CD14-positive monocyte (primary cell): ENCODE measurements around the gene ZFPM1. TPM values are rescaled to one million over a fixed set of nuclear protein-coding genes. Genes with fewer than 3 reads are reported as not detected.
A peak's percentile ranks its signal among the peaks of the same experiment; 100 is the strongest.

Experiments
- DNase-seq, 3 donors: peaks; one replicate each; pipeline ENCODE4 v3.0.0-alpha.2; 2011 to 2022
- H2AFZ ChIP-seq: 2 replicates; pipeline ENCODE4 v1.6.0; 2012; ENCODE audit warnings: mild to moderate bottlenecking, low read depth, low read length, inconsistent platforms; ENCODE audit not compliant: insufficient read depth, poor library complexity, severe bottlenecking
- H3K27ac ChIP-seq, 2 donors: 1 replicate in 1 of 2; 2 replicates in 1 of 2; pipeline ENCODE4 v1.5.1; 2012 to 2013; ENCODE audit warnings: low read length in 2 of 2, control low read depth in 1 of 2, inconsistent platforms in 1 of 2, low read depth in 1 of 2, mild to moderate bottlenecking in 1 of 2
- H3K27me3 ChIP-seq, 2 donors: one replicate each; pipeline versions ENCODE4 v1.6.0 to v1.6.1; 2011 to 2013; ENCODE audit warnings: low read length in 2 of 2; ENCODE audit not compliant: control insufficient read depth in 2 of 2, insufficient read depth in 2 of 2
- H3K36me3 ChIP-seq, 2 donors: replicated peaks in 1 of 2; 1 replicate in 1 of 2; 2 replicates in 1 of 2; pipeline versions ENCODE4 v1.5.1 to v1.6.1; 2012 to 2013; ENCODE audit warnings: low read length in 2 of 2, control low read depth in 1 of 2, inconsistent platforms in 1 of 2, mild to moderate bottlenecking in 1 of 2; ENCODE audit not compliant: insufficient read depth in 2 of 2, control insufficient read depth in 1 of 2
- H3K4me1 ChIP-seq, 2 donors: 1 replicate in 1 of 2; 2 replicates in 1 of 2; pipeline versions ENCODE4 v1.5.1 to v1.6.1; 2012 to 2013; ENCODE audit warnings: low read length in 2 of 2, control low read depth in 1 of 2, inconsistent platforms in 1 of 2, mild to moderate bottlenecking in 1 of 2, moderate library complexity in 1 of 2; ENCODE audit not compliant: insufficient read depth in 2 of 2, control insufficient read depth in 1 of 2
- H3K4me2 ChIP-seq: replicated peaks from 2 replicates; pipeline ENCODE3; 2012; ENCODE audit warnings: low read length, moderate library complexity, mild to moderate bottlenecking; ENCODE audit not compliant: poor library complexity, severe bottlenecking; ENCODE audit errors: extremely low read depth
- H3K4me3 ChIP-seq, 3 experiments: fragments of 200-600 bp in 1 of 3; sonication (generic) in 1 of 3; replicated peaks in 1 of 3; 1 replicate in 2 of 3; 2 replicates in 1 of 3; pipeline ENCODE4 v1.5.1; 2011 to 2013; ENCODE audit warnings: low read length in 3 of 3, mild to moderate bottlenecking in 3 of 3, control low read depth in 2 of 3, low read depth in 2 of 3, inconsistent platforms in 1 of 3, moderate library complexity in 1 of 3
- H3K79me2 ChIP-seq: 2 replicates; pipeline ENCODE4 v1.6.0; 2012; ENCODE audit warnings: mild to moderate bottlenecking, control low read depth, inconsistent platforms, low read length, moderate library complexity; ENCODE audit not compliant: insufficient read depth
- H3K9ac ChIP-seq: 2 replicates; pipeline ENCODE4 v1.6.0; 2017; ENCODE audit warnings: low read length, mild to moderate bottlenecking; ENCODE audit not compliant: insufficient read depth, poor library complexity, severe bottlenecking
- H3K9me3 ChIP-seq, 2 donors: replicated peaks in 1 of 2; 1 replicate in 1 of 2; 2 replicates in 1 of 2; pipeline versions ENCODE4 v1.5.1 to v1.6.1; 2012 to 2013; ENCODE audit warnings: low read length in 2 of 2, control low read depth in 1 of 2; ENCODE audit not compliant: control insufficient read depth in 1 of 2, insufficient read depth in 1 of 2
- H4K20me1 ChIP-seq: 2 replicates; pipeline ENCODE4 v1.6.0; 2012; ENCODE audit warnings: mild to moderate bottlenecking, low read length, control low read depth, moderate library complexity; ENCODE audit not compliant: insufficient read depth
- H3K27ac Mint-ChIP-seq, 7 donors: one replicate each; pipeline ENCODE4 v1.8.0; 2020; ENCODE audit warnings: mild to moderate bottlenecking in 7 of 7, mixed read lengths in 7 of 7, moderate library complexity in 6 of 7, inconsistent platforms in 2 of 7
- H3K27me3 Mint-ChIP-seq, 3 donors: one replicate each; pipeline ENCODE4 v1.8.0; 2021 to 2022; ENCODE audit warnings: low read depth in 3 of 3, mild to moderate bottlenecking in 3 of 3, mixed read lengths in 3 of 3, moderate library complexity in 3 of 3, inconsistent platforms in 1 of 3
- H3K36me3 Mint-ChIP-seq, 2 donors: one replicate each; pipeline ENCODE4 v1.8.0; 2020; ENCODE audit warnings: mixed read lengths in 2 of 2, inconsistent platforms in 1 of 2, mild to moderate bottlenecking in 1 of 2
- H3K4me1 Mint-ChIP-seq: one replicate; pipeline ENCODE4 v1.8.0; 2020; ENCODE audit warnings: mild to moderate bottlenecking, mixed read lengths
- H3K4me3 Mint-ChIP-seq, 2 donors: one replicate each; pipeline ENCODE4 v1.8.0; 2020; ENCODE audit warnings: mild to moderate bottlenecking in 2 of 2, mixed read lengths in 2 of 2, moderate library complexity in 1 of 2
- H3K9me3 Mint-ChIP-seq, 7 donors: one replicate each; pipeline ENCODE4 v1.8.0; 2020 to 2022; ENCODE audit warnings: mixed read lengths in 7 of 7, mild to moderate bottlenecking in 6 of 7, moderate library complexity in 6 of 7, inconsistent platforms in 2 of 7
- CTCF ChIP-seq: fragments of 200-600 bp; IDR thresholded peaks from one replicate; pipeline ENCODE4 v1.8.0; 2022; ENCODE audit warnings: antibody characterized with exemption, mild to moderate bottlenecking
- WGBS: methylation state at CpG from one replicate; pipeline ENCODE4 v1.1.5; 2013; ENCODE audit warnings: missing lambda C conversion rate; ENCODE audit not compliant: insufficient coverage; 5-methylcytosine and 5-hydroxymethylcytosine counted together
- intact Hi-C, 2 donors: fragments of 100-400 bp; cut with micrococcal nuclease; formaldehyde crosslinking; loops; one replicate each; pipeline versions ENCODE4 v1.15.0 to v1.15.1; 2023
- polyA plus RNA-seq, 3 donors: library from polyadenylated mRNA; depleted of rRNA in 1 of 3; unstranded in 2 of 3; stranded (reverse) in 1 of 3; fragments of 300-500 nt in 2 of 3; fragments of >200 nt in 1 of 3; fragmentation: Illumina TruSeq in 2 of 3; gene quantifications; 1 replicate in 2 of 3; 2 replicates in 1 of 3; pipeline ENCODE4 v1.2.3, GENCODE V29; 2012 to 2021
- small RNA-seq: library from RNA; depleted of rRNA; stranded (forward); fragments of <200 nt; gene quantifications from one replicate; pipeline ENCODE3, GENCODE V24; 2012; ENCODE audit warnings: low read depth; ENCODE audit not compliant: insufficient read length

Gene ZFPM1
- polyA plus RNA-seq, 3 donors, result 0.04 to 0.19 (median 0.12) TPM

- Histone ChIP-seq H3K9me3 (no peaks in the 10 kb centered on the region), H3K36me3 (peaks cover 79 to 99% of the 10 kb centered on the region in 2 donors), H4K20me1 (peaks cover 80% of the 10 kb centered on the region), H3K4me1 (no peaks in the 10 kb centered on the region), H3K4me2 (no peak overlapping the region), H3K4me3 (no peak overlapping the region), H3K79me2 (peaks cover 61% of the 10 kb centered on the region), H3K27me3 (no peaks in the 10 kb centered on the region), H2AFZ (no peak overlapping the region), H3K9ac (no peak overlapping the region), H3K27ac (no peak overlapping the region)
- H3K27me3 Mint-ChIP-seq, result no peaks in the 10 kb centered on the region
- DNase-seq, result no peak
- 99% methylated on average over 8 of the region's 8 CpGs for WGBS
- no peak overlapping the region for H3K4me3 Mint-ChIP-seq
- H3K27ac Mint-ChIP-seq, result peak overlapping the region in 1 of 7 donors; percentile 22
- no peaks in the 10 kb centered on the region for H3K4me1 Mint-ChIP-seq
- peaks cover 0 to 2% (median 0%) of the 10 kb centered on the region in 7 donors for H3K9me3 Mint-ChIP-seq
- peaks cover 75 to 93% of the 10 kb centered on the region in 2 donors for H3K36me3 Mint-ChIP-seq
- TF ChIP-seq CTCF, result no peak
- intact Hi-C loops, result no loop called here
These were observed 132.2 kb downstream of the ZFPM1 start for GRCh38 chr16:88585269-88585668.

- no peak overlapping the region for H3K27ac ChIP-seq
- Mint-ChIP-seq H3K9me3 (no peaks in the 10 kb centered on the region), H3K27ac (peak overlapping the region in 4 of 7 donors; percentile 30 to 82 (median 54)), H3K27me3 (no peaks in the 10 kb centered on the region), H3K36me3 (peaks cover 71 to 93% of the 10 kb centered on the region in 2 donors), H3K4me1 (no peaks in the 10 kb centered on the region), H3K4me3 (no peak overlapping the region)
- peaks cover under 1 to 2% of the 10 kb centered on the region in 2 donors for H3K4me1 ChIP-seq
- no peak for TF ChIP-seq CTCF
- WGBS, result 97% methylated on average over 10 of the region's 13 CpGs
- H3K36me3 ChIP-seq, result peaks cover 74 to 96% of the 10 kb centered on the region in 2 donors
- H3K27me3 ChIP-seq, result no peaks in the 10 kb centered on the region
- H2AFZ ChIP-seq, result no peak overlapping the region
- intact Hi-C loops, result no loop called here
- no peak for DNase-seq
- H3K4me2 ChIP-seq, result no peak overlapping the region
- H3K79me2 ChIP-seq, result peaks cover 53% of the 10 kb centered on the region
- no peak overlapping the region for H3K4me3 ChIP-seq
- peaks cover 73% of the 10 kb centered on the region for H4K20me1 ChIP-seq
- no peak overlapping the region for H3K9ac ChIP-seq
- H3K9me3 ChIP-seq, result no peaks in the 10 kb centered on the region
These were observed 133.0 kb downstream of the ZFPM1 start for GRCh38 chr16:88585927-88586581.

Small RNAs within 50 kb of the gene (small RNA-seq; reads per million reads assigned to genes)
- not detected for gene MIR5189

Other genes starting within 250 kb of the ZFPM1 start
- under 1 TPM; 0.02 to 0.16 (median 0.10) TPM for gene ZNF469, start 70.3 kb upstream of the ZFPM1 start, polyA plus RNA-seq
- gene ZC3H18, start 117.1 kb downstream of the ZFPM1 start, polyA plus RNA-seq, result 10 to 100 TPM in 1 of 3 donors, 1 to 10 TPM in 2; 5.5 to 36.4 (median 6.8) TPM
- gene IL17C, start 185.3 kb downstream of the ZFPM1 start, polyA plus RNA-seq, result under 1 TPM in 1 of 3 donors, not detected in 2; 0.08 TPM
- 1,000 to 10,000 TPM; 1,168 to 2,376 (median 2,092) TPM for gene CYBA, start 197.8 kb downstream of the ZFPM1 start, polyA plus RNA-seq
- gene MVD, start 209.8 kb downstream of the ZFPM1 start, polyA plus RNA-seq, result 10 to 100 TPM in 2 of 3 donors, 1 to 10 TPM in 1; 9.0 to 17.9 (median 12.2) TPM
- 1 to 10 TPM; 4.2 to 6.4 (median 5.3) TPM for gene SNAI3, start 233.2 kb downstream of the ZFPM1 start, polyA plus RNA-seq